Hepatocyte (in vitro differentiated cells): ENCODE data around the gene TCF7L1. TPM values are rescaled to one million over a fixed set of nuclear protein-coding genes. Genes with fewer than 3 reads are reported as not detected.

ENCODE experiments used
- DNase-seq: peaks from one replicate; pipeline ENCODE4 v3.0.0-alpha.2; 2016; ENCODE audit warnings: low spot score
- H2AFZ ChIP-seq: fragments of 200-600 bp; sonication (generic); 2 replicates; pipeline ENCODE4 v1.6.0; 2016; ENCODE audit warnings: antibody characterized with exemption, mild to moderate bottlenecking
- H3K27ac ChIP-seq: fragments of 200-600 bp; sonication (generic); 2 replicates; pipeline ENCODE4 v1.5.1; 2016; ENCODE audit warnings: mild to moderate bottlenecking
- H3K27me3 ChIP-seq: fragments of 200-600 bp; sonication (generic); 2 replicates; pipeline ENCODE4 v1.6.1; 2016
- H3K36me3 ChIP-seq: fragments of 200-600 bp; sonication (generic); replicated peaks from 2 replicates; pipeline ENCODE4 v1.5.1; 2016; ENCODE audit warnings: low read depth; ENCODE audit not compliant: insufficient read depth
- H3K4me1 ChIP-seq: fragments of 200-600 bp; sonication (generic); 2 replicates; pipeline ENCODE4 v1.5.1; 2016; ENCODE audit warnings: mild to moderate bottlenecking, moderate library complexity; ENCODE audit not compliant: insufficient read depth
- H3K4me2 ChIP-seq: fragments of 200-600 bp; sonication (generic); 2 replicates; pipeline ENCODE4 v1.6.0; 2016
- H3K4me3 ChIP-seq: fragments of 200-600 bp; sonication (generic); 2 replicates; pipeline ENCODE4 v1.5.1; 2016; ENCODE audit warnings: mild to moderate bottlenecking
- H3K79me2 ChIP-seq: fragments of 200-600 bp; sonication (generic); 2 replicates; pipeline ENCODE4 v1.6.0; 2017; ENCODE audit warnings: mild to moderate bottlenecking
- H3K9me2 ChIP-seq: fragments of 200-600 bp; sonication (generic); replicated peaks from 2 replicates; pipeline ENCODE4 v1.6.0; 2017; ENCODE audit warnings: mild to moderate bottlenecking; ENCODE audit not compliant: insufficient read depth
- H3K9me3 ChIP-seq: fragments of 200-600 bp; sonication (generic); 2 replicates; pipeline ENCODE4 v1.5.1; 2016; ENCODE audit warnings: low read depth, mild to moderate bottlenecking
- H4K20me1 ChIP-seq: fragments of 200-600 bp; sonication (generic); 2 replicates; pipeline ENCODE4 v1.6.0; 2016; ENCODE audit warnings: mild to moderate bottlenecking; ENCODE audit not compliant: insufficient read depth, poor library complexity, severe bottlenecking
- EZH2 ChIP-seq: fragments of 200-600 bp; sonication (generic); IDR thresholded peaks from 2 replicates; pipeline ENCODE4 v1.6.1; 2016; ENCODE audit warnings: antibody characterized with exemption, mild to moderate bottlenecking, borderline replicate concordance
- EZH2phosphoT487 ChIP-seq: fragments of 200-600 bp; sonication (generic); IDR thresholded peaks from one replicate; pipeline ENCODE4 v1.6.1; 2018; ENCODE audit warnings: antibody characterized with exemption, mild to moderate bottlenecking, low read depth, moderate library complexity; ENCODE audit not compliant: unreplicated experiment, severe bottlenecking
- WGBS: methylation state at CpG from one replicate; pipeline ENCODE4 v1.1.6; 2016; ENCODE audit warnings: low lambda C conversion rate; ENCODE audit errors: missing lambda C conversion rate; 5-methylcytosine and 5-hydroxymethylcytosine counted together
- polyA plus RNA-seq: library from polyadenylated mRNA; unstranded; fragments of >200 nt; fragmentation: Nextera tagmentation; extraction: Ambion mirVana; gene quantifications from 2 replicates; pipeline ENCODE4 v1.2.1, GENCODE V29; 2016
- total RNA-seq: library from RNA; depleted of rRNA; stranded (reverse); fragments of >200 nt; gene quantifications from 2 replicates; pipeline ENCODE4 v1.2.3, GENCODE V29; 2014
- TF ChIP-seq, protein P1 (sequence below): fragments of 200-600 bp; sonication (generic); IDR thresholded peaks from 2 replicates; pipeline ENCODE4 v1.5.1; 2016; ENCODE audit warnings: antibody characterized with exemption, mild to moderate bottlenecking; ENCODE audit not compliant: poor library complexity

The TCF7L1 gene
- total and polyA plus RNA-seq, 2 experiments from 2014 or later, result 3.7 to 20.6 TPM

DNA sequence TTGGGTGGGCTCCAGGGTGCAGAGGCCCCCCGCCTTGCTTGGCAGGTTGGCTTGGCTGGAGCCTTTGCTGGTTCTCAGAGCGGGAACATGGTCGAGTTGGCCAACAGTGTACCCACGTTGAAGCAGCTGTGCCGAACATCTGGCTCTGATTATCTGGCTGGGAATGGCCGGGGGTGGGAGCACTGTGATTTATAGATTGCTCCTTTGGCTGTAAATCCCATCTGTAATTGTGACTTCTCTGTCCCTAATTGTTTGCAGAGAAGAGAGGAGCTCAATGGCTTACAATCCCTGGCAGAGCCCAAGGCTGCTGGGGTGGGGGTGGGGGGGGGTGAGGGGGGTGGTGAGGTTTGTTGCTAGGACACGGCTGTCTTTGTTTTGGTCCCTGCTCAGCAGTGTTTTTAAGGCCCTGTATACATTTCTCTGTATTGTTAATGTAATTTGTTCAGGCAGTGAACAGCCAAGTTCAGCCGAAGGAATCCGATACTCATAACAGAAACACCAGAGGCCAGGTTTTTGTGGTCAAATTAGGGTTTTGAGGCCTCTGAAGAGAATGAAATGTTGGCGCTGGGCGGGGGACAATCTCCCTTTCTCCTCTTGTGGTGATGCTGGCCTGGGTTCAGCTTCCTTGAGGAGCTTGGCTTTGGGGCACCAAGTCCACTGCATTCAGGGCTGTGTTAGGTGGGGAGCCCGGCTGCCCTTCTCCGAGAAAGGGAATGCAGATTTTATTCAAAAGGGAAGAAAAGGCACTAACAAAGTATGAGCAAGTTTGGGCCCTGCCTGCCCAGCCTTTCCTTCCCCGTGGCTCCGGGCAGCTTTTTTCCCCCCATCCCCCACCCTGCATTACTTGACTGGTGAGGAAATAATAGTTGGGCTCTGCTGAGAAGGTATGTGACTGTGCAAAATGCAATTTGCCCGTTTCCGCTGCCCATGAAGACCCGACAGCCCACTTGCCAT, 82.5 kb downstream of the TCF7L1 start:
- H3K79me2 ChIP-seq, result peaks cover 53% of the 10 kb centered on the region
- H3K9me2 ChIP-seq, result no peaks in the 10 kb centered on the region
- peak overlapping the region; percentile 60 for H3K4me2 ChIP-seq
- no peak overlapping the region for H3K4me3 ChIP-seq
- peak; percentile 67 for DNase-seq
- H3K9me3 ChIP-seq, result no peaks in the 10 kb centered on the region
- H2AFZ ChIP-seq, result no peak overlapping the region
- 45% methylated on average over 17 of the region's 18 CpGs for WGBS
- H3K36me3 ChIP-seq, result no peaks in the 10 kb centered on the region
- no peak for TF ChIP-seq EZH2phosphoT487
- TF ChIP-seq, protein P1, sequence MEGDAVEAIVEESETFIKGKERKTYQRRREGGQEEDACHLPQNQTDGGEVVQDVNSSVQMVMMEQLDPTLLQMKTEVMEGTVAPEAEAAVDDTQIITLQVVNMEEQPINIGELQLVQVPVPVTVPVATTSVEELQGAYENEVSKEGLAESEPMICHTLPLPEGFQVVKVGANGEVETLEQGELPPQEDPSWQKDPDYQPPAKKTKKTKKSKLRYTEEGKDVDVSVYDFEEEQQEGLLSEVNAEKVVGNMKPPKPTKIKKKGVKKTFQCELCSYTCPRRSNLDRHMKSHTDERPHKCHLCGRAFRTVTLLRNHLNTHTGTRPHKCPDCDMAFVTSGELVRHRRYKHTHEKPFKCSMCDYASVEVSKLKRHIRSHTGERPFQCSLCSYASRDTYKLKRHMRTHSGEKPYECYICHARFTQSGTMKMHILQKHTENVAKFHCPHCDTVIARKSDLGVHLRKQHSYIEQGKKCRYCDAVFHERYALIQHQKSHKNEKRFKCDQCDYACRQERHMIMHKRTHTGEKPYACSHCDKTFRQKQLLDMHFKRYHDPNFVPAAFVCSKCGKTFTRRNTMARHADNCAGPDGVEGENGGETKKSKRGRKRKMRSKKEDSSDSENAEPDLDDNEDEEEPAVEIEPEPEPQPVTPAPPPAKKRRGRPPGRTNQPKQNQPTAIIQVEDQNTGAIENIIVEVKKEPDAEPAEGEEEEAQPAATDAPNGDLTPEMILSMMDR, result peak; percentile 1
- peaks cover 22% of the 10 kb centered on the region for H3K4me1 ChIP-seq
- H3K27ac ChIP-seq, result peak overlapping the region; percentile 40
- H4K20me1 ChIP-seq, result peaks cover 7% of the 10 kb centered on the region
- H3K27me3 ChIP-seq, result no peaks in the 10 kb centered on the region

DNA sequence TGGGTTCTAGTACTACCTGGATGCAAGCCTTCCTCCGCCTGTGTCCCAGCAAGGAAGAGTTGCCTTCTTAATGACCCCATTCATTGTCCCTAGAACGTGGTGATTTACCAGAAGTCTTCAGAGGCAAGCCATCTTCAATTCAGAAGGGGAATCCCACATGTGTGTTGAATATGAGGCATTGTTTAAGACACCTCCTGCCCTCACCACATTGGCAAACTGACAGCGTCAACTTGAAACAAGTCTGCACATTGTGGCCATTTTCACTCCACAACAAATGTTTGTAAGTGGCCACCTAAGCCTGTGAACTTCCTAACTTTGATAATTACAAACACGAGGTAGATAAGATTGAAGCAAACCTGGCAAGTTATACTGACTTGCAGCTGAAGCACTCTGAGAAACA, 83.7 kb downstream of the TCF7L1 start:
- Histone ChIP-seq H3K4me2 (peak overlapping the region; percentile 60), H3K79me2 (peaks cover 47% of the 10 kb centered on the region), H3K9me3 (no peaks in the 10 kb centered on the region), H3K27me3 (no peaks in the 10 kb centered on the region), H3K4me3 (no peak overlapping the region), H2AFZ (no peak overlapping the region), H3K27ac (peak overlapping the region; percentile 40), H3K9me2 (no peaks in the 10 kb centered on the region), H3K4me1 (peaks cover 20% of the 10 kb centered on the region), H4K20me1 (peaks cover 7% of the 10 kb centered on the region), H3K36me3 (no peaks in the 10 kb centered on the region)
- TF ChIP-seq, protein P1, result no peak
- DNase-seq, result no peak
- 78% methylated on average over 4 of the region's 4 CpGs for WGBS

DNA sequence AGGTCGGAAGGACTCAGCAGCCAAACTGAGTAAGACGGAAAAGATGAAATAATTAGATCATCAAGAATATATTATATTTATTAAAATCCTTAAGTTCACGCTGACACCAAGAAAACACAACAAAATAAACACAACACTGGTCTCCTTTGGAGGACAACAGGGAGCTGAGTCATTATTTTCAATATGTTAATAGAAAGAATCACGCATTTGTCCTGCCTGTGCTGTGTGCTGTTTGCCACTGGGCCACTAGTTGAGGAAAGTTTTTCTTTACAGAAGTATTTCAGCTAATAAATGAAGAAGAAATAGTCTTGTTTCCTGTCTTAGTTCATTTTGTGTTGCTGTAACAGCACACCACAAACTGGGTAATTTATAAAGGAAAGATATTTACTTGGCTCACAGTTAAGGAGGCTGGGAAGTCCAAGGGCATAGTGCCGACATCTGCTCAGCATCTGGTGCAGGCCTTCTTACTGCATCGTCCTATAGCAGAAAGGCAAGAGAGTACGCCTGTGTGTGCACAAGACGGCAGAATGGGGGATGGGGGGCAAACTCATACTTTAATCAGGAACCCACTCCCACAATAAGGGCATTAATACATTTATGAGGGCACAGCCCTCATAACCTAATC, 88.0 kb downstream of the TCF7L1 start:
- Histone ChIP-seq H3K4me2 (no peak overlapping the region), H3K4me1 (peaks cover 4% of the 10 kb centered on the region), H3K9me3 (no peaks in the 10 kb centered on the region), H3K27ac (no peak overlapping the region), H3K36me3 (no peaks in the 10 kb centered on the region), H2AFZ (no peak overlapping the region), H3K4me3 (no peak overlapping the region), H3K27me3 (no peaks in the 10 kb centered on the region), H4K20me1 (no peaks in the 10 kb centered on the region), H3K79me2 (peaks cover 49% of the 10 kb centered on the region), H3K9me2 (no peaks in the 10 kb centered on the region)
- no peak for TF ChIP-seq EZH2phosphoT487
- TF ChIP-seq, protein P1, result no peak
- no peak for TF ChIP-seq EZH2
- no peak for DNase-seq
- 88% methylated on average over 8 of the region's 8 CpGs for WGBS
